Stimulated activated CD4-positive, alpha-beta T cell treated with anti-CD3 and anti-CD28 coated beads, Interleukin-2, amount 100 ng/mL, for 48 hours (primary cell): ENCODE results near the gene KIAA1958.
A peak's percentile ranks its signal among the peaks of the same experiment; 100 is the strongest.
"Not testable (repeated sequence)": the region's sequence is repeated elsewhere in the genome, so short reads cannot be mapped to it uniquely, and the experiment has no call there.

Experiments
- DNase-seq, 2 donors: peaks; one replicate each; pipeline ENCODE4 v3.0.0-alpha.2; 2020

Gene KIAA1958

DNA sequence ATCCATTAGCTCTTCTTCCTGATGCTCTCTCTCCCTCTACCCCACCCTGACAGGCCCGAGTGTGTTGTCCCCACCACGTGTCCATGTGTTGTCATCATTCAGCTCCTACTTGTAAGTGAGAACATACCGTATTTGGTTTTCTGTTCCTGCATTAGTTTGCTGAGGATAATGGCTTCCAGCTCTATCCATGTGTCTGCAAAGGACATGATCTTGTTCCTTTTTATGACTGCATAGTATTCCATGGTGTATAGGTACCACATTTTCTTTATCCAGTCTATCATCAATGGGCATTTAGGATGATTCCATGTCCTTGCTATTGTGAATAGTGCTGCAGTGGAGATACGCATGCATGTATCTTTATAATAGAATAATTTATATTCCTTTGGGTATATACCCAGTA lies 186.6 kb downstream of the KIAA1958 start:
- DNase-seq = not testable (repeated sequence)

DNA sequence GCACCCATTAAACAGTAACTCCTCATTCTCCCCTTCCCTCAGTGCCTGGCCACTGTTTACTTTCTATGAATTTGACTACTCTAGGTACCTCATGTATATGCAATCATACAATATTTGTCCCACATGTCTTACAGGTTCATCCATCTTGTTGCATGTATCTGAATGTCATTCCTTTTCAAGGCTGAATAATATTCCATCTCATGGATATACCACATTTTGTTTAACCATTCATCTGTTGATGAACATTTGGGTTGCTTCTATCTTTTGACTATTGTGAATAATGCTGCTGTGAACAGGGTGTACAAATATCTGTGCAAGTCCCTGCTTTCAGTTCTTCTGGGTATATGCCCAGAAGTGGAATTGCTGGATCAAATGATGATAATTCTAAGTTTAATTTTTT lies 190.4 kb downstream of the KIAA1958 start:
- no peak for DNase-seq

DNA sequence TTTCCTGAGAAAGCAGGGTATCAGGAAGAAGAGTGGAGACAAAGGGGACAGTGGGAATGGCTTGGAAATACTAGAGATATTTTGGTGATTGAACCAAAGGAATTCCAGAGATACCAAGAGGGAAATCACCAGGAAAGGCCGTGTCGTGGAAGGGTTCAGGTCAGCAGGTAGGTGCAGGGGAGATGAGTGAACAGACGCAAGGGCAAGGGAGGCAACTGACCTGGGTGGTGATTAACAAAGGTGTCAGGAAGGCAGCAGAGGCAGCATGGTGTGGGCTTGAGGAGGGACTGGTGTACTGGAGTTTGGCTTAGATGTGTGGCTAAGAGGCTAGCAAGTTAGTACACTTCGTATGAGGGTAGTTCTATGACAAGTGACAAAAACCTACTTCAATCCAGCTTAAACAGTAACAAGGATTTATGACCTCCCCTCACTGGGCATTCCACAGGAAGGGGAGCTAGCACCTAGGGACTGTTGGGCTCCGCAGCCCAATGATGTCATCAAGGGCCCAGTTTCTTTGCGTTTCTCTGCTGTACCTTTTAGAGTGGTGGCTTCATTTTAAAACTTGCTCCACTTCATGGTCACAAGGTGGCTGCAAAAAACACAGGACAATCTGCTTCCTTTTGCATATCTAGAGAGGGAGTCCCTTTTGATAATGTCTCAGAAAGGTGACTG lies 194.2 kb downstream of the KIAA1958 start:
- DNase-seq = no peak

DNA sequence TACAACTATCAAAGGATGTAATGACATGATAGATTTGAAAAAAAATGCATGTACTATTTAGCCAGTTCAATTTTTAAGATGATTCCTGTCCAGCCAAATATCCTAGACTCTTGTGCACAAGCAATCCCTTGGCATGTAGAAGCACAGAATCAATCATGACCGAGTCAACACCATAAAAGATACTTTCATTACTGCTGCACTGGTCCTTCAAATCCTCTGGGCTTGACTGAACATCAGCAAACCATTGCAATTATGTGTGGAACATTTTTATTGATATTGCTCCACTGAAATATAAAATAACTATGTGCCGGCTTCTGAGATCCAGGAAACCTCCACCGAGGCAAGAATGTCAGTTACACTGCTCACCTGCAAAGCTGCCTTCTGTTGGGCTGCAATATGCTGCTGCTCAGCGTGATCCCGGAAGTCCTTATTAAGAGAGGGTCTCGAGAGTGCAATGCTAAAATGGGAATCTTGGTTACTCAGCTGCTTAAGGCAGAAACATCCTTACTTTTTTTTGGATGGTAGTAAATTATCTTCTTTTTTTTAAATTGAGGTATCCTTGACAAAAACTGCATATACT lies 202.6 kb downstream of the KIAA1958 start:
- DNase-seq = no peak

DNA sequence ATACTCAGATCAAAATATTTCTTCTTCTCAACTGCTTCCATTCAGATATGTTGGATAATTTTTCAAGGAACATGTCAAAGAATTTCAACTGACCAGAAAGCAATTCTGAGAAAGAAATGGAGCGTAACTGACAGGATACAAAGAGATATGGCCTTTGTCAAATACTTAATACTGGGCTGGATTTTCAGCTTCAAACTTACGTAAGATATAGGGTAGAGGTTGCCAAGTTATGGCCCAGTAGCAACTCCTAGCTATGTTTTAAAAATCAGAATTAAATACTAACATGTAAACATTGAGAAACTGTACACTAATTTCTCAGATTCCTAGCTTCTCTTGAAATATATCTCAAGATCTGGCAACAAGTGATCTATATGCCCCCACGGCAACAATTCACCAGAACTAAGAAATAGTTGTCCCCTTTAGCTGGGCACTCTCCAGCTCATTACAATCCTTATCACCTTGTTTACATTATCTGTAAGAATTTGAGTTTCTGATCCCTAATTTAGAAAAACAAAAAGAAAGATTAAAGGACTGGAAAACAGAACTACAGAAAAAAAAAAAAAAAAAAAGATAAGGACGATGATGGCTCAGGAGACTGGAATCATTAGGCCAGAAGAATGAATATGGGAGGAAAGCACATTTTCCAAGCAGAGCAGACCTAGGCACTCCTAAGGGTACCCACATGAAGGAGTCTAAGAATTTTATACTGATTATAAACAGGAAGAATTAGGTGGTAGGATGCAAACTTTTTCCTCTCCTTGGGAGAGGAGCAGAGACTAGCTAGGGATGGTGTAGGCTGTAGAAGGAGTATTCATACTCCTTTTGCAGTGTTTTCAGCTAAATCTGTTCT lies 208.3 kb downstream of the KIAA1958 start:
- DNase-seq = no peak

DNA sequence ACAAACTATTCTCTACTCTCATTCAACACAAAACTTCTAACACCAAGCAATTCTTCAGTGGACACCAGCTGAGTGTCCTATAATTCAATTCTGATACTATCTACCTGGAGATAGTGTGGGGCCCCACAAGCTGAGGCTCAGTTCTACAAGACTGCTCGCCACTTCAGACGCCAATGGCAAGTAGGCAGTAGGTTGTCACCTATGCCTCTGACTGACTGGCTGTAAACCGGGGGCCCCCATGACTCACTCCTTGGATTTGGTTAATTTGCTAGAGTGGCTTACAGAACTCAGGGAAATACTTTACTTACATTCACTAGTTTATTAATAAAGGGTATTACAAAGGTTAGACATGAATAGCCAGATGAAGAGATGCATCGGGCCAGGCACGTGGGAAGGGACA lies 209.8 kb downstream of the KIAA1958 start:
- no peak for DNase-seq

DNA sequence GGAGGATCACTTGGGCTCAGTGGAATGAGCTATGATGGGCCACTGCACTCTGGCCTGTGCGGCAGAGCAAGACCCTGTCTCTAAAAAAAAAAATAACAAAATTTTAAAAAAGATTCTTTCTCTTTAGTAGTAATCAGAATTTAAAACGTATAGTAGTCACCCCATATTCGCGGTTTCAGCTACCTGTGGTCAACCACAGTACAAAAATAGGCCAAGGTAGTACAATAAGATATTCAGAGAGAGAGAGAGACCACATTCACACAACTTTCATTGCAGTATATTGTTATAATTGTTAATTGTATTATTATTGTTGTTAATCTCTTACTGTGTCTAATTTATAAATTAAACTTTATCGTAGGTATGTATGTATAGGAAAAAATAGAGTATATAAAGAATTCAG lies 212.6 kb downstream of the KIAA1958 start:
- DNase-seq = no peak

DNA sequence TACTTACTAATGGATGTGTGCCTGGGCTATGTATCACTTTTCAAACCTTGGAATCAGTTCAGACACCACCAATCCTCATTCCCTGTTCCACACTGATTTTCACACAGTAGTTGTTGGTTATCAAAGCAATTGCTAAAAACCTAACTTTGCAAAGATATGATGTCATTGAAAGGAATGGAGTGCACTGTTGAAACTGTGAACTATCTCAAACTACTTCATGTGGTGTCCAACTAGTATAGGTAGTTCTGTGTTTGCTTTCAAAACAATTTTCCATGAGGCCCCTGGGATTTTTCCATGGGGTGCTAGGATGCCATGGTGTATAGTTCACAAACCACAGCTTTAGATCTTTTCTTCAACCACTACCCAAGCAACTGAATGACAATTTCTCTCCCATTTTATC lies 213.5 kb downstream of the KIAA1958 start:
- no peak for DNase-seq

DNA sequence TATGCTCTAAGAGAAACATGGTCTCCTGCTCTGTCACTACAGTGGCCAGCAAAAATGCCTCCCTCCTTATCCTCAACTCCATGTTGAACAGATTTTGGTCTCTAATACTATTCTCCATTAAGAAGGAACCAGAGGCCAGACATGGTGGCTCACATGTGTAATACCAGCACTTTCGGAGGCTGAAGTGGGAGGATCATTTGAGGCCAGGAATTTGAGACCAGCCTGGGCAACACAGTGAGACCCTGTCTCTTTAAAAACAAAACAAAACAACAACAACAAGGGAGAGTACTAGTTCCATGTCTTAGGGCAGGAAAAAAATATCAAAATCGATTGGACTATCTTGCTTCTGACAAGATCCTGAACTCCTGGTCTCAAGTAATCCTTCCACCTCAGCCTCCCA lies 216.7 kb downstream of the KIAA1958 start:
- no peak for DNase-seq

DNA sequence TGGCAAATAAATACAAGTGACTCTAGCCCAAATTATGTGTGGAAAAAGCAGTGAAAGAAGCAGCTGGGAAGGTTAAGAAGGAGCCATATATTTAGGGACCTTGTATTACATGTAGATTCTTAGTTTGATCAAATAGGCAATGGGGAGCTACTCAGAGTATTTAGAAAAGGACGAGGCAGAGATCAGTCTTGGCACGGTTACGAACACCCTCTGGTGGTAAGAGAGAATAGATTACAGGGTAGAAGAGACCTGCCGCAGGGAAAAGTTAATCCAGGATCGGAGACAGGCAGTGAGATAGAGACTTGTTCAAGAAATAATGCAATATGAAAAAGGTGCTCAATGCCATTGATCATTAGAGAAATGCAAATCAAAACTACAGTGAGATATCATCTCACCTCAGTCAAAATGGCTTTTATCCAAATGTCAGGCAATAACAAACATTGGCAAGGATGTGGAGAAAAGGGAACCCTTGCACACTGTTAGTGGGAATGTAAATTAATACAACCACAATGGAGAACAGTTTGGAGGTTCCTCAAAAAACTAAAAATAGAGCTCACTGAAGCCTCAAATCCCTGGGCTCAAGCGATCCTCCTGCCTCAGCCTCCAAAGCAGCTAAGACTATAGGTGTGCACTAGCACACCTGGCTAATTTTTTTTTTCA lies 219.3 kb downstream of the KIAA1958 start:
- no peak for DNase-seq

DNA sequence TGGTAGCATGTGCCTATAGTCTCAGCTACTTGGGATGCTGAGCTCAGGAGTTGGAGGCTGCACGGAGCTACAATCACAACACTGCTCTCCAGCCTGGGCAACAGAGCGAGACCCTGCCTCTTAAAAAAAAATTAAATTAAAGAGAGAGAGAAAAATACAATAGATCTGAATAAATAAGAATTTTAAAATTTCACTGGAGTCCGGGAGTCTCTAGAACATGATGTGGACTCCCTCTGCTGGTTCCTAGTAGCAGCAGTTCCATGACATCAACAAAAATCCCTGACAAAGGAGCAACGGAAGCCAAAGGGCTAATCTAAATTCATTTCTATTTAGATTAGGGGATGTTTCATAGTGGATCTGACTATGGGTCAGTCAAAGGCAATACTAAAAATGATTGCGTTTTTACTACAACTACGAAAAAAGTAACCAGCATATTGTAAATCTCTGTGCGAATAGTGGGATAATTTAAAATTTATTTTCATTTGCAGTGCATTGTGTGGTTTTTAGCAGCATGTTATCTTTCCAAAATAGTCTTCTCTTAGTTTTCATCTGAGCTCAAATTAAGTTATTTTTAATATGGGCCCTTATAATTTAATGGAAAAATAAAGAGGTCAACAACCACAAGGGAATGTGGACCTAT lies 224.5 kb downstream of the KIAA1958 start:
- no peak for DNase-seq

DNA sequence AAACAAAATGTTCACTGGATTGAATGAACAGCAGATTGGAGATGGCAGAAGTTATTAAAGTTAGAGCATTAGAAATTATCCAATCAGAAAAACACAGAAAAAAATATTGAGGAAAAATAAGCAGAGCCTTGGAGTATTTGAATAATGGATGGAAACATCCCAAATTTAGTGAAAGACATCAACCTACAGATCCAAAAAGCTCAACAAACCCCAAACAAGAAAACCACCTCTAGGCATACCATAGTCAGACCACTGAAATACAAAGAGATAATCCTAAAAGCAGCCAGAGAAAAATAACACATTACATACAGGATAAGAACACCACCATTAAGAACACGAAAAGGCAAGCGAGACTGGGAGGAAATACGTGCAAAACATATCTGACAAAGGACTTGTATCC lies 226.1 kb downstream of the KIAA1958 start:
- DNase-seq = no peak

DNA sequence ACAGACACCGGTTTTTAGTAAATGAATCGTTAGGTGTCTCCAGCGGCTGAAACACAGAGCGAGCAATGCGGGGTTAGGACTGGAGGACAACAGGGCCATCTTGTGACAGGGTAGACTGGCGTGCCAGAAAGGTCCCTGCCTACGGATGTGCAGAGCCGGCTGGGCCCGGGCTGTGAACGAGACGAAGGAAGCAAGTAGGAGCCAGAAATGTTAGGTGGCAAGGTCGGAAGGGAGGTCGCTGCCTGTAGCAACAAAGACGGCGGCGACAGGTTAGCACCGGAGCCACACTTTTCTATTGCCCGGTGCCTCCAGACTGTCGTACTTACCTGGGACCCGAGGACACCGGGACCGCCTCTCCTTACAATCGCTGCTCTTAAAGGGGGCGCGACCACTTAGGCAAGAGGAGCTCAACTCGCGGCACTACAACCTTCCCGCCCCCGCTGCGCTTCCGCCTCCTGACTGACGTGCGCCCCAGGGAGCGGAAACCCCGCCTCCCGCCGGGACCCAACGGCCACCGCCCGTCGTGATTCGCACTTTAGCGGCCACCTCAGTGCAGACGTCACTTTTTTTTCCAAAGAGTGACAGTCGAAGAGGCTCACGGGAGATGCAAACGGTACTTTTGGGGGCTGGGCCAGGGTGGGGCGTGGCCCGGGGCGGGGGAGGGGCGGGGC lies 231.2 kb downstream of the KIAA1958 start, which contains the start of gene INIP:
Gene INIP, minus strand, starts transcription at position 457 of the 671 bp plus-strand sequence. CDS start 1,632 bp downstream, outside the sequence.
- peak; percentile 93 to 94 for DNase-seq
